NT2/D1 (cell line): ENCODE measurements around the gene EVI2B.

Source experiments
- SUZ12 ChIP-seq: IDR thresholded peaks from 2 replicates; pipeline ENCODE4 v1.6.1; 2011; ENCODE audit not compliant: insufficient read length, insufficient read depth; ENCODE audit errors: extremely low read depth
- ZNF274 ChIP-seq: IDR thresholded peaks from 2 replicates; pipeline ENCODE4 v1.6.1; 2011; ENCODE audit warnings: mild to moderate bottlenecking, low read depth, low read length

DNA sequence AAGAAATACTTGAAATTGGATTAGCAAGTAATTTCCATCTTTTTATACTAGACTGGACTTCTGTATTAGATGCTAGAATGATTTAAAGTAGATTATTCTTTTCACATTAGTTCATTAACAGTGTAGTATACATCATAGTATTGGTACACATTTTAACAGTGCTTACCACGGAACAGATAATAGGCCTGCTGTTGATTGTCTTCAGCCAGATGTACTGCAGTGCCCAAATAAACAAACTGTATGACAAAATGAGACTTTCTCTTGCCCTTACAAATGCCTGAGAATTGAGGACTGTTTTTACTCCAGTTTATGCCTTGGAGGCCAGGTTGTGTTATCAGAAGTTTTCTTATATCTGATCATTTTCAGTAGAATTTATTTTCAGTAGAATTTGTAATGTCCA, 6.9 kb upstream of the EVI2B start:
- TF ChIP-seq ZNF274 (no peak), SUZ12 (no peak)
